GM12875 (cell line): ENCODE results near the gene CLINT1.

ENCODE experiments used
- H3K4me3 ChIP-seq: one replicate; pipeline ENCODE4 v1.5.1; 2011; ENCODE audit warnings: low read depth, low read length, control low read depth
- CTCF ChIP-seq: IDR thresholded peaks from 2 replicates; pipeline ENCODE4 v1.5.1; 2011; ENCODE audit warnings: low read depth, mild to moderate bottlenecking, control low read depth, inconsistent platforms, low read length, moderate library complexity, borderline replicate concordance; ENCODE audit not compliant: insufficient read depth

The CLINT1 gene

GRCh38 chr5:157842185-157842584 lies 16.8 kb downstream of the CLINT1 start:
- H3K4me3 ChIP-seq: no peak overlapping the region
- TF ChIP-seq CTCF: no peak

DNA sequence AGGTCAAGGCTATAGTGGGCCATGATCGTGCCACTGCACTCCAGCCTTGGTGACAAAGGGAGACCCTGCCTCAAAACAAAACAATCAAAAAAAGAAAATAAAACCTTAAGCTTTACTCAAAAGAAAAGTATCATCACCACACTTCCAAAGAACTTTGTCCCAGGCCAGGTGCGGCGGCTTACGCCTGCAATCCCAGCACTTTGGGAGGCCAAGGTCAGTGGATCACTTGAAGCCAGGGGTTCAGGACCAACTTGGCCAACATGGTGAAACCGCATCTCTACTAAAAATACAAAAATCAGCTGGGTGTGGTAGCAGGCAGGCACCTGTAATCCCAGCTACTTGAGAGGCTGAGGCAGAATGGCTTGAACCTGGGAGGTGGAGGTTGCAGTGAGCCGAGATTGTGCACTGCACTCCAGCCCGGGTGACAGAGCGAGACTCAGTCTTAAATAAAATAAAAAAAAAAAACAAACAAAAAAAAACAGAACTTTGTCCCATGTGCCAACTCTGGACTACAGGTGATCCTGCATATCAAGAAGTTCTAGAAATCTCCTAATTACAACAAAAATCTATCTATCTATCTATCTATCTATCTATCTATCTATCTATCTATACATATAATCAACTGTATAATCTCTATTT lies 19.7 kb downstream of the CLINT1 start:
- TF ChIP-seq CTCF: no peak
- no peak overlapping the region for H3K4me3 ChIP-seq

DNA sequence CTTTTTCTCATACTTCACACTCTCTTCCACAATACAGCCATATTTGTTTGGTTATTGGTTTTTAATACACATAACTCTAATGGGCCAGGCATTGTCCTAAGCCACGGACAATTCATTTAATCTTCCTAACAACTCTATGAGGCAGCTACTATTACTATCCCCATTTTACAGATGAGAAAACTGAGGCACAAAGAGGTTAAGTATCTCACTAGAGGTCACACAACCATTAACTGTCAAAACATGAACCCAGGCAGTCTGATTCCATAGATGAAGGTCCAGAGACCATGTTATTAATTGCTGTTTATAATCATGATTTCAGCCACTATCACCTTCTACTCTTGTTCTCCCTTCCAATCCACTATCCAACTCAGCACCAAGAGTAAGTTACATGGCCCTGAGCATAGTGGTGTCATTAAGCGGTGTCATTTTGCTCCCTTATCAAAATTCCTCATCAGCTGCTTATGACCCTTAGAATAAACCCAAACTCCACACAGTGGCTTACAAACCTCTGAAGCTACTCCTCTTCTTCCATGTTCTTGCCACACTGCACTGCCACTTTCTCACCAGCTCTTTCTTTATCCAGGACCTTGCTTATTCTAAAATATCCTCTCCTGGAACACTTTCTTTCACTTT lies 22.7 kb downstream of the CLINT1 start:
- no peak overlapping the region for H3K4me3 ChIP-seq
- no peak for TF ChIP-seq CTCF

DNA sequence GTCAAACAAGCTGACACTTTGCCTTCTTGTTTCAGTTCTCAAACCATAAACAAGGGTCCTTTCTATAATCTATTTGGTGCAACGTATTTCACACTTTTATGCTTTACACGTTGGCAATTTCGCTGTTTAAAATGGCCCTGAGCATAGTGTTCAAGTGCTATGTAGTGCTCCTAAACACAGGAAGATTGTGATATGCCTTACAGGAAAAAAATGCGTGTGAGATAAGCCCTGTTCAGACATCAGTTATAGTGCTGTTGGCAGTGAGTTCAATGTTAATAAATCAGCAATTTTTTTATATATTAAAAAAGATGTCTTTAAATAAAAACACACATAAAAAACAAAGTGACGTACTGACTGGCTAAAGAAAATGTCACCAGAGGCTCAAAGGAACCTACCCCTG lies 23.9 kb downstream of the CLINT1 start:
- H3K4me3 ChIP-seq: no peak overlapping the region
- TF ChIP-seq CTCF: no peak

- peak; percentile 24; the same call in 1 of the 2 replicates for TF ChIP-seq CTCF
- H3K4me3 ChIP-seq: no peak overlapping the region
Observed at GRCh38 chr5:157828944-157829639, 29.9 kb downstream of the CLINT1 start.

DNA sequence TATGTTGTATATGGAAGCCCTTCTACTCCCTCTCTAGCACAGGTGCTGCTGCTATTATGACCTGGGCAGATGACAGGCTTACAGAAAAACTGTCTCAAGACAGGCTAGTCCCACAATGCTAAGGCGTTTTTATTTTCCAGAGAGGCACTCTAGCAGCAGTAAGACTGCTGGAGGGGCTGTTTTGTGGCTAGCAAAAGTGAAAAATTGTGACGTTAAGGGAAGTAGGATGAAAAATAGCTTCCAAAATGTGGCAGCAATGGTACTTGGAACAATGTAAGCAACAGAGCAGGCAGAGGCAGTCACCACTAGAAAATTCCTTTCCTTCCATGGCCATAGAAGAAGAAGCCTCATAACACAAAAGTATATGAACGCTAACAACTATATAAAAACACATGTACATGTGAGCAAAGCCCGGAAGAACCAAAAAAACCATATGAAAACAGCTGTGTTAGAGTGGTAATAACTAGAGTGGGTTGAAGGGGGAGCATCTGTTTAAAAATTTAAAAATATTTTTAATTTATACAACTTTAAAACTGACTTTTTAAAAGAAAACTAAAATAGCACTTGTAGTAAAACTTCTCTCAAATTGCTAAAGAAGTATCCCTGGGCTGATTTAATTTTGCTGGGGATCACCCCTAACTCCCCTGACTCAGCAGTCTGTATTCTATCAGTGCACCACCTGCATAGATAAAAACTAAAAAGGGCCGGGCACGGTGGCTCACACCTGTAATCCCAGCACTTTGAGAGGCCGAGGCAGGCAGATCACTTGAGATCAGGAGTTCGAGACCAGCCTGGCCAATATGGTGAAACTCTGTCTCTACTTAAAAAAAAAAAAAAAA lies 30.6 kb downstream of the CLINT1 start:
- no peak for TF ChIP-seq CTCF
- no peak overlapping the region for H3K4me3 ChIP-seq
